Cardiac fibroblast (primary cell): ENCODE results near the gene HDAC2.
"Not testable (repeated sequence)": the region's sequence is repeated elsewhere in the genome, so short reads cannot be mapped to it uniquely, and the experiment has no call there.

Experiments used
- DNase-seq, 2 donors: peaks; one replicate each; pipeline versions ENCODE4 v3.0.0 to v3.0.0-alpha.2; 2010; ENCODE audit warnings: low read depth in 2 of 2
- H3K4me3 ChIP-seq, 2 donors: replicated peaks in 1 of 2; 1 replicate in 1 of 2; 2 replicates in 1 of 2; pipeline ENCODE4 v1.5.1; 2011; ENCODE audit warnings: low read depth in 2 of 2, low read length in 2 of 2, mild to moderate bottlenecking in 2 of 2, moderate library complexity in 1 of 2
- TF ChIP-seq, protein P1 (sequence below): IDR thresholded peaks from one replicate; pipeline ENCODE4 v1.5.1; 2011; ENCODE audit warnings: low read depth, mild to moderate bottlenecking, low read length, inconsistent platforms

HDAC2 gene

DNA sequence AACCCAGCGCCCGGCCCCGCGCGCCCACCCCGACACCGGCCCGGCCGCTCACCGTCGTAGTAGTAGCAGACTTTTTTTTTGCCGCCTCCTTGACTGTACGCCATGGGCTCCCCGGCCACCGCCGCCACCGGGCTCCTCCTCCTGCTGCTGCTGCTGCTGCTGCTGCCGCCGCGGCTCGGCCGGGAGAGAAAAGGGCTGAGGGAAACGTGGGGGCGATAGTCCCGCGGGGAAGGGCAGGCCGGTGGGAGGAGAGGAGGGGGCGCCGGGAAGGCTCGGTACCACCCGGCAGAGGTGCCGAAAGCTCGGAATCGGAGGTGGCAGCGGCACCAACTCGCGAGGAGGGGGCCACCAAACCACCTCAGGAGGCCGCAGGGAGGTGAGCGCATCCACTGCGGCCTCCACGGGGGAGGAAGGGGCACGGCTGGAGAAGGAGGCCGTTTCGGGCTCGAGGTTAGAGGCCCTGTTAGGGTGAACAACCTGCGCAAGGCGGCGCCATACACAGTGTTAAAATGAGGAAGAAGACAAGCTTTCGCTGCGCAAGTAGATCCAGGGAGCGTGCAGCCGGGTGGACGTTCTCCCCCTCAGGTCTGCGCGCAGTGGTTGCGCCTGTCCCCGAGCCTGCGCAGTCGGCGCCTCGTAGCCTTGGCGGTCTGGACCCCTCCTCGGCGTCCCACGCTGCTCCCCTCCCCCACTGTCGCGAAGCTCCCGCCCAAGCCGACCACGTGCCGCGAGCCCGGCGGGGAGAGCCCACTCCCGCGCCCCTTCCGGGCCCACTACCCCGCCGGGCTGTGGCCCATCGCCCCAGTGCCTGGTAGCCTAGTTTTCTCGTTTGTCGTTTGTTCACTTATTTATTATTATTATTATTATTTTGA, at the start of gene HDAC2:
Gene HDAC2, minus strand, starts transcription at position 344 of the 872 bp plus-strand sequence. Its CDS starts 240 bp downstream, at position 104.
- TF ChIP-seq, protein P1, sequence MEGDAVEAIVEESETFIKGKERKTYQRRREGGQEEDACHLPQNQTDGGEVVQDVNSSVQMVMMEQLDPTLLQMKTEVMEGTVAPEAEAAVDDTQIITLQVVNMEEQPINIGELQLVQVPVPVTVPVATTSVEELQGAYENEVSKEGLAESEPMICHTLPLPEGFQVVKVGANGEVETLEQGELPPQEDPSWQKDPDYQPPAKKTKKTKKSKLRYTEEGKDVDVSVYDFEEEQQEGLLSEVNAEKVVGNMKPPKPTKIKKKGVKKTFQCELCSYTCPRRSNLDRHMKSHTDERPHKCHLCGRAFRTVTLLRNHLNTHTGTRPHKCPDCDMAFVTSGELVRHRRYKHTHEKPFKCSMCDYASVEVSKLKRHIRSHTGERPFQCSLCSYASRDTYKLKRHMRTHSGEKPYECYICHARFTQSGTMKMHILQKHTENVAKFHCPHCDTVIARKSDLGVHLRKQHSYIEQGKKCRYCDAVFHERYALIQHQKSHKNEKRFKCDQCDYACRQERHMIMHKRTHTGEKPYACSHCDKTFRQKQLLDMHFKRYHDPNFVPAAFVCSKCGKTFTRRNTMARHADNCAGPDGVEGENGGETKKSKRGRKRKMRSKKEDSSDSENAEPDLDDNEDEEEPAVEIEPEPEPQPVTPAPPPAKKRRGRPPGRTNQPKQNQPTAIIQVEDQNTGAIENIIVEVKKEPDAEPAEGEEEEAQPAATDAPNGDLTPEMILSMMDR, result no peak
- H3K4me3 ChIP-seq, result peak within 1 kb of the TSS; percentile 90 to 99
- DNase-seq, result peak; percentile 83 to 88

DNA sequence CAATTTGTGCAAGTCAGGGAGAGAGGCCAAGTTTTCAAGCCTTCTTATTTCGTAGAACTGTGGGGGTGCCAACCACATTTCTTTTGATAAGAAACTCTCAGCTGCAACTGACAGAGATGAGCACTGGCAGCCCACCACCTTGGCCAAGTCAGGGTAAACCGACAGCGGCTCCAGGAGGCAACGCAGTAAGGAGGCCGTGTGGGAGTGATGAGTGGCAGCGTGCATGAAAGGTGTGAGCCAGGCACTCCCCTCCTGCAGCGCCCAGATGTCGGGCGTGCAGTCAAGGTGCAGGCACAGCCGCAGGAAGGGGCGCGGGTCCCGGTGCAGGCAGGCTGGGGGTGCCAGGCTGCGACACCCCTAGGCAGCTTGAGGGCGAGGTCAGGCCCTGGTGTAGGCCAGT, 49.2 kb upstream of the HDAC2 start:
- no peak overlapping the region for H3K4me3 ChIP-seq
- DNase-seq, result no peak
- TF ChIP-seq, protein P1, result no peak

DNA sequence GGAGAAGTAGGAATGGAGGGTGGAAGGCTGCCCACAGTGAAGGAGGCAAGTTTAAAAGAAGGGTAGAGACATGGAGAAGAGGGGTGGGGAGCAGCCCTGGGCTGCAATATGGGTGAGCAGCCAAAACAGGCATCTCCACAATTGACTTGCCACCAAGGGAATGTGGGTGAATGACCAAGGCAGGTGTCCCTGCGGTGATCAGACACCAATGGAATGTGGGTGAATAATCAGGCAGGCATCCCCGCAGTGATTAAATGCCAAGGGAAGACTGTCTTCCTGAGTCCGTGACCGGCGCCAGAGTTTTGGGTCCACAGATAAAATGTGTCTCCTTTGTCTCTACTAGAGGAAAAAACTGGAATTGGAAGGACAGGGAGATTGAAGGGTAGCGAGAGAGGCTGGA, 46.2 kb upstream of the HDAC2 start:
- DNase-seq, result peak in 1 of 2 donors; percentile 69
- H3K4me3 ChIP-seq, result not testable (repeated sequence)

DNA sequence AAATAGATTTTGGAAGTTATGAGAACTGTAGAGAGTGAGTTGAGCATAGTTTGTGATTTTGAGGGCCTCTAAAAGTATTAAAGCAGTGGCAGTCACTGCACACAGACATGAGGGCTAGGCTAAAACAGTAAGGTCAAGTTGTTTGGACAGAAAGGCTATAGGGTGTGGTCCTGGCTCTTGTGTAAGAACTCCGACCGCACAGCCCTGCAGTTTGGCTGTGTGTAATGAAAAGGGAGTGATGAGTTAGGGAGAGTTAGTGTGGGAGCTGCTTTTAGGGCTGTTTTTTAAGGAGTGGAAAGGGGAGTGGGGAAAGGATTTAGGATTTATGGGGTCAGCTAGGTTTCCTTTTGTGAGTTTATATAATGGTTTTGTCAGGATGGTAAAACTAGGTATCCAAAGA, 43.2 kb upstream of the HDAC2 start:
- peak in 1 of 2 donors; percentile 38 for DNase-seq
- not testable (repeated sequence) for H3K4me3 ChIP-seq

DNA sequence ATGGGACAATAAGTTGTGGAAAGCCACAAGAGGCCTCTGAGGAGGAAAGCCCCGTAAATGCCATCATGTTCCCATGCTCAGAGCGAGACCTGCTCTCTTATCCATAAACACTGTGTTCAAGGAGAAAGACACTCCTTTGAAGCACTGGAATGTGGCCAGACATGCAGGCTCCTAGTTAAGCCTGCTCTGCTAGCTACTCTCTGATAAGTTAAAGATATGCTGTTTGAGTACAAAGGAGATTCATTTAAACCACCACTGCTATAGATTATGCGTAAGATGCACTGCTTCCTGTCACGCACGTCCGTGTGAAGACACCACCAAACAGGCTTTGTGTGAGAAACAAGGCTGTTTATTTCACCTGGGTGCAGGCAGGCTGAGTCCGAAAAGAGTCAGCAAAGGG, 40.5 kb upstream of the HDAC2 start:
- DNase-seq, H3K4me3 ChIP-seq: not testable (repeated sequence)

DNA sequence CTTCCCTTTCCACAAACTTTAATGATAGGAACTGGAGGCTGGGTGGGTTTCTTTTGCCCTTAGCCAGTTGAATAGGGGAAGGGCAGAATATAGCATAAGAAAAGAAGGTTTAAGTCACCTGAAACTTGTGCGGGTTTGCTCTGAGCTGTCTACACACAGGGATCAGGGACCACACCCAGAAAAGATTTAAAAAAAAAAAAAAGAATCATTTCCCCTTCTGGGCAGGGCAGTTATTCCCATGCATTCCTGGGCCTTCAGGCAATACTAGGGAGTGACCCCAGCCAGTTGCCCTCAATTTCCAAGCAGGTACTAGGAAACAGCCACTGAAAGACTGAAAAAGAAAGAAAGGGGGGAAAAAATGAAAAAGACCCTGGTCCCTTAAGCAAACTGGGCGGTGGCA, 39.6 kb upstream of the HDAC2 start:
- no peak for DNase-seq
- H3K4me3 ChIP-seq, result no peak overlapping the region
- TF ChIP-seq, protein P1, result no peak

DNA sequence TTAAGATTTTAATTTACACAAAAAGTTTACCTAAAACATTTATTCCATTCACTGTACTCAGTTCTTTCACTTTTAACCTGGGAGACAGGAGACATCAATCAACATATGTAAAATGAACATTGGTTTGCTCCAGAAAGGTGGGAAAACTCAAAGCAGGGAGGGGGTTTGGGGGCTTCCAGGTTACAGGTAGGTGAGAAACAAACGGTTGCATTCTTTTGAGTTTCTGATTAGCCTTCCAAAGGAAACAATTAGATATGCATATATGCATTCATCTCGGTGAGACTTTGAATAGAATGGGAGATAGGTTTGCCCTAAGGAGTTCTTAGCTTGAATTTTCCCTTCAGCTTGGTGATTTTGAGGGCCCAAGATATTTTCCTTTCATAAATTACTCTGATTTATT, 38.2 kb upstream of the HDAC2 start:
- DNase-seq, result no peak
- TF ChIP-seq, protein P1, result no peak
- H3K4me3 ChIP-seq, result no peak overlapping the region

DNA sequence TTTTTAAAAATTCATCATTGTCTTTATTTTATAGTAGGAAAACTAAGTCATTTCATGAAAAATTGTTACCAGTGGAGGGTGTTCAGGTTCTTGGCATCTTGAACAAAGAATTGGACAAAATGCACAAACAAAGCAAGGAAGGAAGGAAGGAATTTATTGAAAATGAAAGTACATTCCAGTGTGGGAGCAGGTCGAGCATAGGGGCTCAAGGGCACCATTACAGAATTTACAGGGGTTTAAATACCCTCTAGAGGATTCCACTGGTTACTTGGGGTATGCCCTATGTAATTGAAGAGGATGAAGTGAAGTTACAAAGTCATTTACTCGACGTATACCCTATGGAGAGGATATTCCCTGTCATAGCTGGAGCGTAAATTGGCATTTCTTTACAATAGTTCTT, 37.4 kb upstream of the HDAC2 start:
- peak in 1 of 2 donors; percentile 7 for DNase-seq
- TF ChIP-seq, protein P1, result no peak

More for the DNA sequence above, 37.4 kb upstream of the HDAC2 start:
- H3K4me3 ChIP-seq, result no peak overlapping the region
